ENCODE measurements around the gene GUCA2A. TPM values are rescaled to one million over a fixed set of nuclear protein-coding genes. Genes with fewer than 3 reads are reported as not detected.

The GUCA2A gene
- polyA plus RNA-seq, 3 donors = not detected

DNA sequence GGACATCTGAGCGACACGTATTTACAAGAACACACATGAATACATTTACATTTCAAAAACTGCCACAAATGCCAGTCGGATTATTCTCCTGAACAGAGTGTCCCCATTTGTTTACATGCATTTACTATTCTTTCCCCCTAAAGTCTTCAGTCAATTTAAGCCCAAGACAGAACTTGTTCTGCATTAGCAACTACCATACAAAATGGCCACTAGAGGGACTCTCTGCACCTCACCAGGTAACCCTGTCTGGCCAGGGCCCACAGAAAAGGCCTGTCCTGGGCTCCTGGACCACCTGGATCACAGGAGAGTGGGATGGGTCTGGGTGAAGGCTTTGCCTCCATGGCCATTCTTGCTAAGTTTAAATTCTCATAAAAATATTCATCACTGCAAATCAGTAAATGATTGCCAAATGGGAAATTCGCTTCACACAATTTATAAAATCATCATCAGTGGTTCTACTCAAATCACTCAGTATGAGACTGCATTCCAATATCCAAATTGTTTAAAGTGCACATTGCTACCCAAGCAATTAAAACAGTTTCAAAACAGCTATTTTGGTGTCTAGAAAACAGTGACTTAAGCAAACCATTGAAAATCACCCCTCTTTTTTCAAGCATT lies 12.5 kb upstream of the GUCA2A start:
- Histone ChIP-seq H3K9me3 (replicated peaks in 1 of 2; ENCODE audit: control insufficient read depth in 1 of 2, insufficient read depth in 1 of 2, low read length in 2 of 2) (no peaks in the 10 kb centered on the region), H3K4me1 (ENCODE audit: control insufficient read depth in 1 of 2, insufficient read depth in 2 of 2, low read length in 2 of 2) (no peaks in the 10 kb centered on the region), H2AFZ (ENCODE audit: insufficient read depth, low read depth, low read length, poor library complexity, severe bottlenecking) (no peak overlapping the region), H3K36me3 (replicated peaks in 1 of 2; ENCODE audit: control insufficient read depth in 1 of 2, insufficient read depth in 2 of 2, low read length in 2 of 2) (peaks cover 16 to 56% of the 10 kb centered on the region in 2 donors), H3K27ac (ENCODE audit: low read depth in 1 of 2, low read length in 2 of 2) (no peak overlapping the region), H3K79me2 (ENCODE audit: insufficient read depth, low read length) (no peaks in the 10 kb centered on the region), H3K4me3 (replicated peaks in 1 of 3; ENCODE audit: low read depth in 2 of 3, low read length in 3 of 3) (no peak overlapping the region), H3K4me2 (replicated peaks; ENCODE audit: extremely low read depth, low read length, poor library complexity, severe bottlenecking) (no peak overlapping the region), H4K20me1 (ENCODE audit: insufficient read depth, low read length) (no peaks in the 10 kb centered on the region), H3K27me3 (ENCODE audit: control insufficient read depth in 2 of 2, insufficient read depth in 2 of 2, low read length in 2 of 2) (no peaks in the 10 kb centered on the region), H3K9ac (ENCODE audit: insufficient read depth, low read length, poor library complexity, severe bottlenecking) (no peak overlapping the region)
- intact Hi-C loops (cut with micrococcal nuclease) = loop anchor here in 1 of 2 donors (10.0 kb wide), 1 partner anchor 602 kb away; no protein-coding TSS in a partner anchor
- Mint-ChIP-seq H3K36me3 (peaks cover 31 to 37% of the 10 kb centered on the region in 2 donors), H3K4me3 (no peak overlapping the region), H3K27me3 (ENCODE audit: low read depth in 3 of 3) (peaks cover 0 to 2% (median 1%) of the 10 kb centered on the region in 3 donors), H3K9me3 (no peaks in the 10 kb centered on the region), H3K27ac (no peak overlapping the region), H3K4me1 (no peaks in the 10 kb centered on the region)
- TF ChIP-seq, protein P1, sequence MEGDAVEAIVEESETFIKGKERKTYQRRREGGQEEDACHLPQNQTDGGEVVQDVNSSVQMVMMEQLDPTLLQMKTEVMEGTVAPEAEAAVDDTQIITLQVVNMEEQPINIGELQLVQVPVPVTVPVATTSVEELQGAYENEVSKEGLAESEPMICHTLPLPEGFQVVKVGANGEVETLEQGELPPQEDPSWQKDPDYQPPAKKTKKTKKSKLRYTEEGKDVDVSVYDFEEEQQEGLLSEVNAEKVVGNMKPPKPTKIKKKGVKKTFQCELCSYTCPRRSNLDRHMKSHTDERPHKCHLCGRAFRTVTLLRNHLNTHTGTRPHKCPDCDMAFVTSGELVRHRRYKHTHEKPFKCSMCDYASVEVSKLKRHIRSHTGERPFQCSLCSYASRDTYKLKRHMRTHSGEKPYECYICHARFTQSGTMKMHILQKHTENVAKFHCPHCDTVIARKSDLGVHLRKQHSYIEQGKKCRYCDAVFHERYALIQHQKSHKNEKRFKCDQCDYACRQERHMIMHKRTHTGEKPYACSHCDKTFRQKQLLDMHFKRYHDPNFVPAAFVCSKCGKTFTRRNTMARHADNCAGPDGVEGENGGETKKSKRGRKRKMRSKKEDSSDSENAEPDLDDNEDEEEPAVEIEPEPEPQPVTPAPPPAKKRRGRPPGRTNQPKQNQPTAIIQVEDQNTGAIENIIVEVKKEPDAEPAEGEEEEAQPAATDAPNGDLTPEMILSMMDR (IDR thresholded peaks at IDR 0.05) = peak; percentile 77
- DNase-seq = peak in 2 of 3 donors; percentile 2 to 8
- 80% methylated on average over 4 of the region's 4 CpGs for WGBS (ENCODE audit: insufficient coverage)

DNA sequence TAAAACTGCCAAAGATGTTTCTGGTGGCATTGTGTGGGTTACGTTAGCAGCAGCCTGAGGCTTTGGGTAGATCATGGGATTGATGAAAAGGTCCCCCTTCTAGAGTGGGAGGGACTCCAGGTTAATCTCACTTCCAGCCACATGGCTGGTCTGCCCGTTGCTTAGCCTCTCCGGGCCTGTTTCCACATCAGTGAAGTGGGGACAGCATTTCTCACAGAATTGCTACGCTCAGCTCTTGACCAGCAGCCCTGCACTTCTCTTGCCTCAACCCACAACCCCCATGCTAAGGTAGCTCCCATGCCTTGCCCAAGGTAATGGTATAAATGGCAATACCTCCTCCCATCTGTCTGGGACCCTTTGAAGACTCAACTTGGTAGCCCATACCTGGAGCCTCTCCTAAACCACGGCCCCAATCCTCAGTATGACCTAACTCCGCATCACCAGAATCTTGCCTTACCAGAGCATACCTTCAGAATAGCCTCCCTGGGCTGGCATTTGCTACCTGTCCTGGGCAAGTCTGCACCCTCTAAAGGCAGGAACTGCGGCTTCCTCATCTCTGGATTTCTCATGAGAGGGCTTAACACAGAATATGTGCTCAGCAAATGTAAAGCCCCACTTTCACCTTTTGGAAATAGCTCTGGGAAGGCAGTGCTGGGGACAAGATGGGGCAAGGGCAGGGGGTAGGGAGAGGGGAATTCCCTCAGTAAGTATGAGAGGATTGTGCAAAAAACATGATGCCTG lies 10.9 kb upstream of the GUCA2A start:
- peaks cover 17 to 24% of the 10 kb centered on the region in 2 donors for H3K36me3 Mint-ChIP-seq
- WGBS (ENCODE audit: insufficient coverage) = 100% methylated on average over 2 of the region's 7 CpGs
- Histone ChIP-seq H3K79me2 (ENCODE audit: insufficient read depth, low read length) (no peaks in the 10 kb centered on the region), H3K9ac (ENCODE audit: insufficient read depth, low read length, poor library complexity, severe bottlenecking) (no peak overlapping the region), H3K4me3 (replicated peaks in 1 of 3; ENCODE audit: low read depth in 2 of 3, low read length in 3 of 3) (no peak overlapping the region), H3K9me3 (replicated peaks in 1 of 2; ENCODE audit: control insufficient read depth in 1 of 2, insufficient read depth in 1 of 2, low read length in 2 of 2) (no peaks in the 10 kb centered on the region), H3K27me3 (ENCODE audit: control insufficient read depth in 2 of 2, insufficient read depth in 2 of 2, low read length in 2 of 2) (no peaks in the 10 kb centered on the region), H2AFZ (ENCODE audit: insufficient read depth, low read depth, low read length, poor library complexity, severe bottlenecking) (no peak overlapping the region), H3K4me1 (ENCODE audit: control insufficient read depth in 1 of 2, insufficient read depth in 2 of 2, low read length in 2 of 2) (no peaks in the 10 kb centered on the region), H4K20me1 (ENCODE audit: insufficient read depth, low read length) (no peaks in the 10 kb centered on the region), H3K36me3 (replicated peaks in 1 of 2; ENCODE audit: control insufficient read depth in 1 of 2, insufficient read depth in 2 of 2, low read length in 2 of 2) (peaks cover 8 to 41% of the 10 kb centered on the region in 2 donors), H3K4me2 (replicated peaks; ENCODE audit: extremely low read depth, low read length, poor library complexity, severe bottlenecking) (no peak overlapping the region), H3K27ac (ENCODE audit: low read depth in 1 of 2, low read length in 2 of 2) (no peak overlapping the region)
- intact Hi-C loops (cut with micrococcal nuclease) = loop anchor here in 1 of 2 donors (10.0 kb wide), 1 partner anchor 601 kb away; no protein-coding TSS in a partner anchor
- TF ChIP-seq, protein P1 (IDR thresholded peaks at IDR 0.05) = no peak
- DNase-seq = no peak
- H3K27ac Mint-ChIP-seq = peak overlapping the region in 2 of 7 donors; percentile 16 to 23
- H3K27me3 Mint-ChIP-seq (ENCODE audit: low read depth in 3 of 3) = peaks cover 0 to 3% (median 1%) of the 10 kb centered on the region in 3 donors
- peak overlapping the region in 1 of 2 donors; percentile 11 for H3K4me3 Mint-ChIP-seq
- H3K9me3 Mint-ChIP-seq = no peaks in the 10 kb centered on the region
- H3K4me1 Mint-ChIP-seq = no peaks in the 10 kb centered on the region
